Measurements from ENCODE around the gene OR5K3. TPM values are rescaled to one million over a fixed set of nuclear protein-coding genes. Genes with fewer than 3 reads are reported as not detected.
"Not testable (repeated sequence)": the region's sequence is repeated elsewhere in the genome, so short reads cannot be mapped to it uniquely, and the experiment has no call there.

Gene OR5K3, protein sequence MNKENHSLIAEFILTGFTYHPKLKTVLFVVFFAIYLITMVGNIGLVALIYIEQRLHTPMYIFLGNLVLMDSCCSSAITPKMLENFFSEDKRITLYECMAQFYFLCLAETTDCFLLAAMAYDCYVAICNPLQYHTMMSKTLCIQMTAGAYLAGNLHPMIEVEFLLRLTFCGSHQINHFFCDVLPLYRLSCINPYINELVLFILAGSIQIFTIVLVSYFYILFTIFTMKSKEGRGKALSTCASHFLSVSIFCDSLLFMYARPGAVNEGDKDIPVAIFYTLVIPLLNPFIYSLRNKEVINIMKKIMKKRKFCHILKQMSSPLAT
- total RNA-seq: not detected

DNA sequence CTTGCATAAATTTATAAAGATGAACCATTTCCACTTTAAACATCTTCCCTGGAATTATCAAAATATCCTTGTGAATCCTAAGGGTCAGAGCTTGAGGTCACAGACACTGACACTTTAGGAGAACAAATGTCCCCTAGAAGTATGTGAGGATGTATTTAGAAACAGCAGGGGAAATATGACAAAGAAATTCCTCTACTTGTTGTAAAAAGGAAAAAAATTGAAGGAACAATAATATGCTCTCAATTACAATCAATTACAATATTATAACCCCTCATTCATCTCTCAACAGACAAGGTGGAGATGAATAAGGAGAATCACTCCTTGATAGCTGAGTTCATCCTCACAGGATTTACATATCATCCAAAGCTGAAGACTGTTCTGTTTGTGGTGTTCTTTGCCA lies at the start of gene OR5K3:
OR5K3 (plus strand) TSS at position 301 of the 400 bp plus-strand sequence; CDS start at position 301, 0 bp downstream.
- ChIA-PET POLR2A (no interaction called here), CTCF (no interaction called here)

- ChIA-PET CTCF (no interaction called here), POLR2A (no interaction called here)
Measured at GRCh38 chr3:98341758-98342157, 48.7 kb upstream of the OR5K3 start.

DNA sequence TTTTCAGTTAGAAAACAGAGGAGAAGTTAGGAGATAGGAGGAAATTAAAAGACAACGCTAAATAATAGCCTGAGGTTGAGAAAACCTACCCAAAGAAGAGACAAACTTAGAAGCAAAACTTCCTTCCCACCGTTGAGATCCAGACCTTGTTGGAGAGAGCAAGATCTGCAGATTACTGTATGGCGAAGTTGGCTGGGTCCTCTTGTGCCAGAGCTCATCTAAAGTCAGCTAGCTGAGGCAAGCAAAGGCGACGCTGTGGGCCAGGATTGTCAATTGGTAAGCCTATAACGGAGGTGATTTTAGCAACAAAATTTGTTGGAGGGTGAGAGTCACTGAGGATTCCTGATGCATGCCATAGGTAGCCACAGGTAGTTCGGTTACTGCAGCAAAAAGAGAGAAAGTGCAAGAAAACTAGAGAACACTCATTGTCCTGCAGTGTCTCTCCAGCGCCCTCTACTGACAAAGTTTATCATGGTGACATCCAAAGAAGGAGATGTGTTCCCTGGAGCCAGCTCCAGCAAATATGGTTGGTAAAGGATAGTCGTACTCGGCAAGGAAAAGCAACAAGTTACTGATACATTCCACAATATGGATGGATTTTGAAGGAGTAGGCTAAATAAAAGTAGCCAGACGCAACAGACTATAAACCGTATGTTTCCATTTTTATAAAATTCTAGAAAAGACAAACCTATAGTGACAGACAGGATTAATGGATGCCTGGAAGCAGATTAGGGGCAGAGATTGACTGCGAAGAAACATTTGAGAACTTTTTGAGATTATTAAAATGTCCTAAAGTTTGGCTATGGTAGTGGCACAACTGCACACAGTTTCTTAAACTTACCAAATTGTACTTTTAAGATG lies 46.6 kb upstream of the OR5K3 start:
- ChIA-PET CTCF (interaction anchor here (1.5 kb wide), 2 partner anchors 304 to 305 kb away, joined by 4 read pairs; no protein-coding TSS in a partner anchor), POLR2A (no interaction called here)

DNA sequence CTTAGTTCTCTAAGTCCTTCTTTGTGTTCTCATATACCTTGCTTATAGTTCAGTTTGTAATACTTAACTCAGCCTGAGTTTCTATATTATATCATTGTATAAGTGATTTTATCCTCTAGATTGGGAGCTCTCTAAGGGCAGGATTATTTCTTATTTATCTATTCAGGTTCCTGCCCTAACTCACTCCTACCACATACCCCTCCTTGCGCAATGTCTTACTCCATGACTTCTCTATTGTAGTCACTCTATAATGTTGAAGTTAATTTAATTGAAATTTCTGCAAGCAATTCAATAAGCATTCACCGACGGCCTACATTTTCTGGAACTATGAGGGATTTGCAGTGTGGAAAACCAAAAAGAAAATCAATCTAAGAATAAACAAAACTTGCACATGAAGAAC lies 40.4 kb upstream of the OR5K3 start:
- ChIA-PET CTCF (no interaction called here), POLR2A (no interaction called here)

DNA sequence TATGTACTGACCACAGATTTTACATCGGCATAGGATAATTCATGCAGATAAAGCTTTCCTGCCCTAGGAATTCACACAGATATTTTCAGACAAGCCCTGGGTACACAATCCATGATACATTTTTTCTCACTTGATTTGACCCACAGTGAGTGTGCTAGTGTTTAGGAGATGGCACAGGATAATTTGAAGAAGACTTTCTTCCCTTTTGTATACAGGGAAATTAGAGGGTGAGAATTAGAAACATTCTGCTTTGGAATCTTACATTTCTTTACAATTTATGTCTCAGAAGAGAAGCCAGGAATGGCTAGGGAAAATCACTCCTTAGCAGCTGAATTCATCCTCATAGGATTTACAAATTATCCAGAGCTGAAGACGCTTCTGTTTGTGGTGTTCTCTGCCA lies 36.9 kb upstream of the OR5K3 start, which contains the start of gene OR5K4:
OR5K4 (plus strand) TSS at position 301 of the 400 bp plus-strand sequence; CDS start at position 301, 0 bp downstream.
- ChIA-PET POLR2A (no interaction called here), CTCF (no interaction called here)

- ChIA-PET CTCF (no interaction called here), POLR2A (no interaction called here)
Measured at GRCh38 chr3:98359250-98359649, 31.2 kb upstream of the OR5K3 start.

- POLR2A ChIA-PET: no interaction called here
- CTCF ChIA-PET: no interaction called here
Measured at GRCh38 chr3:98359993-98360675, 30.3 kb upstream of the OR5K3 start.

GRCh38 chr3:98360681-98361080 lies 29.8 kb upstream of the OR5K3 start:
- ChIA-PET POLR2A (no interaction called here), CTCF (no interaction called here)

- POLR2A ChIA-PET: no interaction called here
- CTCF ChIA-PET: no interaction called here
Measured at GRCh38 chr3:98361289-98361688, 29.2 kb upstream of the OR5K3 start.

DNA sequence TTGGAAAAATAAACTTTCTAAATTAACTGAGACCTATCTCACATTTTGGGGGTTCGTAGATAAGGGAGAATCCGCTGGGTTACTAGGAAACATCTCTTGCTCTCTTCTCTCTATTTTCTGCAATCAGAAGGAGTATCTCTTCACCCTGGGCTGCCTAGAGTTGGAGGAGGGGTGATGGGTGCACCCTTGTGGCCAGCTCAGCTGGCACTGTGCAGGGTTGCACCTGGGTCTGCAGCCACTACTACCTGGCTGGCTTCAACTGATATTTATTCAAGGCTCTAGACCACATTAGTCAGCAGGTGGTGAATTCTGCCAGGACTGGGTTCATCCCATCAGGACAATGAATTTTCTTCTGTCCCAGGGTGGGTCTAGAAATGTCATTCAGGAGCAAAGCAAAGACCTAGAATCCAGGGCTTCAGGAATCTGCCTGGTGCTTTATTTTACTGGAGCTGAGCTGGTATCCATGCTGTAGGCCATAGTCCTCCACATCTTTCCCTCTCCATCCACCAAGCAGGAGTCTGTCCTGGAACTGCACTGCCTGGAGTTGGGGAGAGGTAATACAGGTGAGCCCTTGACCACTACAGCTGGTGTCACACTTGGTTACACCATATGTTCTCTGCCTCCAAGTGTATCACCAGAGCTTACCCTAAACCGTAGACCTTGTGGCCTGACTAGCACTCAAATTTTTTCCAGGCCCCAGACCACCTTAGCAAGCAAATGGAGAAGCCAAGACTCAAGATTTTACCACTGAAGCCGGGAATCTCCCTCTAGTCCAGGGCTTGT lies 22.8 kb upstream of the OR5K3 start:
- ChIA-PET CTCF (no interaction called here), POLR2A (no interaction called here)

DNA sequence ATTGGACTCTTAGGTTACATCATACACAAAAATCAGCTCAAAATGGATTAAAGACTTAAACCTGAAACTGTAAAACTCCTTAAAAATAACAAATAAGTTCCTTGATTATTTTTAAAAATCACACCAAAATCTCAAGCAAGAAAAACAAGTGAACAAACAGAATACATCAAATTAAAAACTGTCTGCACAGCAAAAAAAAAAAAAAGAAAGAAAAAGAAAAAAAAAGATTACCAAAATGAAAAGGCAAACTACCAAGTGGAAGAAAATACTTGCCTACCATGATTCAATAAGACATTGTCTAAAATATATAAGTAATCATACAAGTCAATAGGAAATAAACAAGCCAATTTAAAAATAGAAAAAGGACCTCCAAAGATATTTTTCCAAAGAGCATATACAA lies 19.3 kb upstream of the OR5K3 start:
- POLR2A ChIA-PET: no interaction called here
- CTCF ChIA-PET: interaction anchor here (0.6 kb wide), 1 partner anchor 275 kb away, joined by 4 read pairs; no protein-coding TSS in a partner anchor

DNA sequence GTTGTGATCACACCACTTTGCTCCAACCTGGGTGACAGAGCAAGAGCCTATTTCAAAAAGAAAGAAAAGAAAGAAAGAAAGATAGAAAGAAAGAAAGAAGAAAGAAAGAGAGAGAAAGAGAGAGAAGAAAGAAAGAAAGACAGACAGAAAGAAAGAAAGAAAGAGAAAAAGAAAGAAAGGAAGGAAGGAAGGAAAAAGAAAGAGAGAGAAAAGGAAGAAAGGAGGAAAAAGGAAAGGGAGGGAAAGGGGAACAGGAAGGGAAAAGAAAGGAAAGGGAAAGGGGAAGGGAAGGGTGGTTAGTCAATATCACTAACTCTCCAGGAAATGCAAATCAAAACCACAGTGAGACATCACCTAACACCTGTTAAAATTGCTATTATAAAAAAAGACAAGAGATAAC lies 18.6 kb upstream of the OR5K3 start:
- ChIA-PET CTCF (no interaction called here), POLR2A (no interaction called here)

DNA sequence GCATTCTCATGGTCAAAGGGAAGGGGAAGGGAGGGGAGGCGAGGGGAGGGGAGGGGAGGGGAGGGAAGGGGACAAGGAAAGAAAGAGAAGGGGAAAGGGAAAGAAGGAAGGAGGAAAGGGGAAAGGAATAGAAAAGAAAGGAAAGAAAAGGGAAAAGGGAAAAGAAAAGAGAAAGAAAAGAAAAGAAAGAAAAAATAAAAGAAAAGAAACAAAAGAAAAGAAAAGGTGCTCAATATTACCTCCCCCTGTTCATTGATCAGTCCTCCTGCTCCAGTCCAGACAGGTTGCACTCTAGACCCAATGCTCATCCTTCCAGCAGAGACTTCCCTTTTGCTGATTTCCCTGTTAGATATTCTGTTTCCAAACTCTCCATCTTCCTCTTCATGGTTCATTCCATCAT lies 18.0 kb upstream of the OR5K3 start:
- ChIA-PET CTCF (no interaction called here), POLR2A (interaction anchor here (0.7 kb wide), 1 partner anchor 113 kb away, joined by 3 read pairs; no protein-coding TSS in a partner anchor)

DNA sequence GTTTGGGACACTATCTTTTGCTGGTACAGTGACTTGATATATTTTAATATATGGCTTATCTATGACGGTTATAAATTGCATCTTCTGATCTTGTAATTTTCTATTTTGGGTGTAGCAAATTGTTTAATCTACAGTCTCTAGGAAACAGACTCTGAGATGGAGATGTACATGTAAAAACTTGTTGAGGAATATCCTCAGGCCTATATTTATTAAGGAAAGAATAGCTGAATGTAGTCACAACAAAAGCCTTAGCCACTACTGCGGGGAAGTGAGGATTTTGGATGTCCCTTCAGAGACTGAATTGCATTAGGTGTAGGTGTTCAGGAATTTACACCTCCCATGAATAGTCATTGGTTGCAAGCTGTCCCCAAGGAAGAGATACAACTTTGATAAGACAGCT lies 13.8 kb upstream of the OR5K3 start:
- CTCF ChIA-PET: no interaction called here
- POLR2A ChIA-PET: no interaction called here

- ChIA-PET POLR2A (no interaction called here), CTCF (no interaction called here)
Measured at GRCh38 chr3:98388147-98388546, 2.3 kb upstream of the OR5K3 start.

DNA sequence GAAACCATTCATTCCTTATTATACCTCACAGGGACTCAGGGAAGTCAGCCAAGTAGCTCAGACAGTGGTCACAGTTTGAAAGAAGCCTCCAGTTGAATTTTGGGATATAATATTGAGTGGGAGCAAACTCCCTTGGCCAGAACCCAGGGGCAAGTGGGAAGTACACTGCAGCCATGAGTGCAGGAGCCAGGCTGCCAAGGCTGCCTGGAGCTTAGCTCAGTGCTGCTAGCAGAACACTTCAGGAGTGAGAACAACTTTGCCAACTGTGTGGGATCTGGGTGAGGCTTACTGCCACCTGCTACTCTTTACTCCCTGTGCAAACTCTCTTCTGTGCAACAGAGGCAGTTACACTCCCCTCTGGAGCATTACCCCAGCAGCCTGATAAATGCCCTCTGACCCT lies 4.6 kb downstream of the OR5K3 start:
- CTCF ChIA-PET: no interaction called here
- POLR2A ChIA-PET: no interaction called here

- CTCF ChIA-PET, POLR2A ChIA-PET: not testable (repeated sequence)
Measured at GRCh38 chr3:98396482-98396881, 6.0 kb downstream of the OR5K3 start.

DNA sequence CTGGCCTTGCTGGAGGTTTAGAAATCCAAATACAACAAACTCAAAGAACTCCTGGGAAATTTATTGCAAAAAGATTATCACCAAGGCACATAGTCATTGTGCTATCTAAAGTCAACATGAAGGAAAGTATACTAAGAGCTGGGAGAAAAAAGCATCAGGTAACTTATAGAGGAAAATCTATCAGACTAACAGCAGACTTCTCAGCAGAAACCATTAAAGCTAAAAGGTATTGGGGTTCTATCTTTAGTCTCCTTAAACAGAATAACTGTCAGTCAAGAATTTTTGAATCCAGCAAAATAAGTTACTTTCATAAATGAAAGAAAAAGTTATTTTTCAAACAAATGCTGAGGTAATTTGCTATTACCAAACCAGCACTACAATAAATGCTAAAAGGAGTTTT lies 8.0 kb downstream of the OR5K3 start:
- CTCF ChIA-PET: no interaction called here

DNA sequence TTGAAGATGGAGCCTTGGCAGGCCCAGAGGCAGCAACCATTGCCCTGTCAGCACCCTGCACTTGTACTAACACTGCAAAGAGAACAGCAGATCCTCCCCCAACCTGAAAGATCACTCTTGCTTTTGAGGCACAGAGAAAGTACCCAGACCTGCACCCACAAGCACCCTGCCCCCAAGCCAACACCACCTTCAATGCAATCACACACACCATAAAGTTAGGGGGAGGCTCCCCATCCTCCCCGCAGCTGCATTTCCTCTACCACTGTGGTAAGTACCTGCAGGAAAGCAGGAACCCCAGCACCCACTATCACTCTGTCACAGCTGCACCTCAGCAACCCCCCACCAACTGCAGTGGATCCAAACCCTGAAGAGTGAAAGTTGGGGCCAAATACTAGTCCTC lies 12.0 kb downstream of the OR5K3 start:
- ChIA-PET CTCF (no interaction called here), POLR2A (no interaction called here)

More for the DNA sequence above, 8.0 kb downstream of the OR5K3 start:
- POLR2A ChIA-PET: no interaction called here

DNA sequence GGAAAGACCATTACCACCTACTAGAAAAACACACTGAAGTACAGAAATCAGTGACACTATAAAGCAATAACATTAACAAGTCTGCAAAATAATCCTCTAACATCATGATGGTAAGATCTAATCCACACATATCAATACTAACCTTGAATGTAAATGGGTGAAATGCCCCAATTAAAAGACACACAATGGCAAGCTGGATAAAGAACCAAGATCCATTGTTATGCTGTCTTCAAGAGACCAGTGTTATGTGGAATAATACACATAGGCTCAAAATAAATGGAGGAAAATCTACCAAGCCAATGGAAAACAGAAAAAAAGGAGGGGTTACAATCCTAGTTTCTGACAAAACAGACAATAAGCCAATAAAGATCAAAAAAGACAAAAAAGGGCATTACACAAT lies 13.5 kb downstream of the OR5K3 start:
- ChIA-PET CTCF (no interaction called here), POLR2A (no interaction called here)
